Endothelial cell of umbilical vein (primary cell): ENCODE results near the gene SLC38A8. TPM values are rescaled to one million over a fixed set of nuclear protein-coding genes. Genes with fewer than 3 reads are reported as not detected.

ENCODE experiments used
- BruUV-seq: library from RNA; stranded (reverse); fragments of 400-500 nt; replicated peaks from 2 replicates; lab custom pipeline; 2021; lab: Mats Ljungman, UMichigan
- CTCF ChIA-PET: fragments of 300-600, 350-600 bp; sonication (Branson Sonifier 250); formaldehyde crosslinking; loops from one replicate; lab custom pipeline; 2021; ENCODE audit warnings: antibody characterized with exemption, inconsistent platforms; lab: Charles Lee
- POLR2A ChIA-PET: fragments of 300-600, 350-600 bp; sonication (Branson Sonifier 250); formaldehyde crosslinking; loops from one replicate; lab custom pipeline; 2021; ENCODE audit warnings: antibody characterized with exemption, inconsistent platforms; lab: Charles Lee
- DNase-seq: peaks from one replicate; pipeline ENCODE4 v3.0.0-alpha.2; 2011; ENCODE audit warnings: low read depth, low spot score
- FAIRE-seq: peaks from 2 replicates; lab custom pipeline; 2011; peaks lifted over from hg19 to GRCh38; lab: Jason Lieb, UNC
- H2AFZ ChIP-seq: 2 replicates; pipeline ENCODE4 v1.6.0; 2012; ENCODE audit warnings: low read depth, low read length, control low read depth, inconsistent platforms
- H3K27ac ChIP-seq: 2 replicates; pipeline ENCODE4 v1.5.1; 2011; ENCODE audit warnings: low read depth, mild to moderate bottlenecking, control low read depth, low read length, moderate library complexity; ENCODE audit not compliant: insufficient read depth
- H3K27me3 ChIP-seq, 2 experiments: 2 replicates each; pipeline versions ENCODE4 v1.6.0 to v1.6.1; 2011; ENCODE audit warnings: low read length in 2 of 2, mixed read lengths in 1 of 2; ENCODE audit not compliant: control insufficient read depth in 2 of 2, insufficient read depth in 2 of 2
- H3K36me3 ChIP-seq, 2 experiments: 2 replicates in 1 of 2; 3 replicates in 1 of 2; pipeline ENCODE4 v1.5.1; 2011; ENCODE audit warnings: low read length in 2 of 2, mild to moderate bottlenecking in 1 of 2, moderate library complexity in 1 of 2; ENCODE audit not compliant: control insufficient read depth in 2 of 2, insufficient read depth in 2 of 2; ENCODE audit errors: extremely low read depth in 1 of 2
- H3K4me1 ChIP-seq: 3 replicates; pipeline ENCODE4 v1.5.1; 2011; ENCODE audit warnings: mild to moderate bottlenecking, low read length; ENCODE audit not compliant: control insufficient read depth, insufficient read depth; ENCODE audit errors: extremely low read depth
- H3K4me2 ChIP-seq: 2 replicates; pipeline ENCODE4 v1.6.1; 2011; ENCODE audit warnings: low read length, control low read depth, mixed read lengths; ENCODE audit not compliant: insufficient read depth
- H3K4me3 ChIP-seq, 3 experiments: fragments of 200-600 bp in 1 of 3; sonication (generic), shearing (Covaris generic) in 1 of 3; replicated peaks in 1 of 3; 2 replicates each; pipeline ENCODE4 v1.5.1; 2011 to 2016; ENCODE audit warnings: control low read depth in 3 of 3, low read length in 3 of 3, mild to moderate bottlenecking in 2 of 3, inconsistent platforms in 1 of 3, low read depth in 1 of 3, moderate library complexity in 1 of 3; ENCODE audit not compliant: insufficient read depth in 1 of 3
- H3K79me2 ChIP-seq: 2 replicates; pipeline ENCODE4 v1.6.0; 2012; ENCODE audit warnings: low read length, inconsistent platforms; ENCODE audit not compliant: control insufficient read depth, insufficient read depth
- H3K9ac ChIP-seq: replicated peaks from 2 replicates; pipeline ENCODE3; 2011; ENCODE audit warnings: low read length, control low read depth; ENCODE audit not compliant: insufficient read depth; ENCODE audit errors: extremely low read depth
- H3K9me1 ChIP-seq: replicated peaks from 3 replicates; pipeline ENCODE4 v1.6.0; 2011; ENCODE audit warnings: mild to moderate bottlenecking, low read length; ENCODE audit not compliant: control insufficient read depth, insufficient read depth; ENCODE audit errors: extremely low read depth
- H3K9me3 ChIP-seq: replicated peaks from 2 replicates; pipeline ENCODE4 v1.5.1; 2012; ENCODE audit warnings: low read length, inconsistent platforms; ENCODE audit not compliant: control insufficient read depth, insufficient read depth
- H4K20me1 ChIP-seq: replicated peaks from 2 replicates; pipeline ENCODE3; 2011; ENCODE audit warnings: mild to moderate bottlenecking, low read length; ENCODE audit not compliant: control insufficient read depth, insufficient read depth; ENCODE audit errors: extremely low read depth
- CTCF ChIP-seq, 2 donors: IDR thresholded peaks; 1 replicate in 1 of 2; 2 replicates in 1 of 2; pipeline ENCODE4 v1.5.1; 2011; ENCODE audit warnings: low read length in 2 of 2, mild to moderate bottlenecking in 2 of 2, moderate library complexity in 2 of 2, control low read depth in 1 of 2, inconsistent platforms in 1 of 2, low read depth in 1 of 2; ENCODE audit not compliant: insufficient read depth in 1 of 2; ENCODE audit errors: extremely low read depth in 1 of 2
- EZH2 ChIP-seq: IDR thresholded peaks from 2 replicates; pipeline ENCODE4 v1.6.1; 2012; ENCODE audit warnings: borderline replicate concordance, low read depth, mild to moderate bottlenecking, moderate library complexity, low read length, inconsistent platforms; ENCODE audit not compliant: severe bottlenecking
- FOS ChIP-seq: IDR thresholded peaks from 2 replicates; pipeline ENCODE4 v1.6.1; 2011; ENCODE audit warnings: mild to moderate bottlenecking, low read length, moderate library complexity, borderline replicate concordance; ENCODE audit not compliant: insufficient read depth
- GATA2 ChIP-seq: IDR thresholded peaks from 2 replicates; pipeline ENCODE4 v1.7.0; 2011; ENCODE audit warnings: low read depth, mild to moderate bottlenecking, moderate library complexity, mixed read lengths, low read length; ENCODE audit not compliant: insufficient read length, insufficient read depth
- JUN ChIP-seq: IDR thresholded peaks from 2 replicates; pipeline ENCODE4 v1.6.1; 2011; ENCODE audit warnings: borderline replicate concordance, low read depth; ENCODE audit not compliant: insufficient read length, insufficient read depth
- MAX ChIP-seq: IDR thresholded peaks from 2 replicates; pipeline ENCODE4 v1.6.1; 2011; ENCODE audit not compliant: insufficient read depth, insufficient read length
- MYC ChIP-seq: IDR thresholded peaks from one replicate; pipeline ENCODE4 v1.6.1; 2011; ENCODE audit warnings: mild to moderate bottlenecking, low read depth, low read length
- POLR2A ChIP-seq: IDR thresholded peaks from 2 replicates; pipeline ENCODE4 v1.6.1; 2012; ENCODE audit warnings: low read depth, mild to moderate bottlenecking, control low read depth, low read length
- POLR2AphosphoS5 ChIP-seq: IDR thresholded peaks from 2 replicates; pipeline ENCODE4 v1.6.1; 2012; ENCODE audit warnings: low read depth, mild to moderate bottlenecking, control low read depth, low read length, moderate library complexity; ENCODE audit not compliant: insufficient read depth
- dilution Hi-C: fragments of 300-500 bp; cut with MboI; formaldehyde crosslinking; loops from one replicate; pipeline ENCODE4 v1.15.0; 2019; ENCODE audit warnings: low sequenced_read_pairs; ENCODE audit not compliant: extremely low pct_ligation_motif_present
- intact Hi-C: fragments of 100-400 bp; cut with micrococcal nuclease; formaldehyde crosslinking; loops from one replicate; pipeline ENCODE4 v1.10.0; 2022
- polyA plus RNA-seq, 4 experiments: library from polyadenylated mRNA; depleted of rRNA in 3 of 4; stranded (reverse) in 3 of 4; unstranded in 1 of 4; fragments of >200 nt; gene quantifications; 2 replicates each; pipeline versions ENCODE4 v1.2.1 to v1.2.3, GENCODE V29; 2011 to 2012; ENCODE audit warnings: missing spikeins in 1 of 4
- total RNA-seq: library from RNA; stranded (reverse); gene quantifications from 2 replicates; pipeline ENCODE4 v1.2.3, GENCODE V29; 2021

The SLC38A8 gene
- total and polyA plus RNA-seq, 2 donors (not counting 3 experiments of a cell fraction or from before 2014, with no cell fraction given): not detected

GRCh38 chr16:84059111-84059510, 16.5 kb upstream of the SLC38A8 start:
- DNase-seq: no peak
- intact Hi-C loops (no loop called here), dilution Hi-C loops (no loop called here)
- H3K4me1 ChIP-seq: peaks cover 7% of the 10 kb centered on the region
- no peak overlapping the region for H3K9ac ChIP-seq
- no peaks in the 10 kb centered on the region for H3K27me3 ChIP-seq
- H3K4me3 ChIP-seq: no peak overlapping the region
- H3K4me2 ChIP-seq: no peak overlapping the region
- H3K9me1 ChIP-seq: no peaks in the 10 kb centered on the region
- BruUV-seq: no TSS peak
- ChIA-PET CTCF (interaction anchor here (0.8 to 3.4 kb wide), 4 partner anchors 25 to 106 kb away, joined by 3 to 16 read pairs (median 4); partner anchors contain the start of gene OSGIN1), POLR2A (no interaction called here)
- peaks cover 3 to 40% of the 10 kb centered on the region in 2 experiments for H3K36me3 ChIP-seq
- TF ChIP-seq MAX: no peak
- TF ChIP-seq POLR2AphosphoS5: no peak
- TF ChIP-seq MYC: no peak
- TF ChIP-seq GATA2: no peak
- no peak for TF ChIP-seq CTCF (IDR thresholded peaks at IDR 0.05; ENCODE audit: extremely low read depth in 1 of 2, insufficient read depth in 1 of 2, low read depth in 1 of 2, low read length in 2 of 2)
- no peak for TF ChIP-seq EZH2
- no peak for TF ChIP-seq FOS
- TF ChIP-seq POLR2A: no peak
- TF ChIP-seq JUN: no peak
- no peaks in the 10 kb centered on the region for H4K20me1 ChIP-seq
- H2AFZ ChIP-seq: no peak overlapping the region
- H3K9me3 ChIP-seq: no peaks in the 10 kb centered on the region
- H3K79me2 ChIP-seq: no peaks in the 10 kb centered on the region
- H3K27ac ChIP-seq: no peak overlapping the region
- no peak for FAIRE-seq
